ENCODE data around the gene PRPF19.

The PRPF19 gene

DNA sequence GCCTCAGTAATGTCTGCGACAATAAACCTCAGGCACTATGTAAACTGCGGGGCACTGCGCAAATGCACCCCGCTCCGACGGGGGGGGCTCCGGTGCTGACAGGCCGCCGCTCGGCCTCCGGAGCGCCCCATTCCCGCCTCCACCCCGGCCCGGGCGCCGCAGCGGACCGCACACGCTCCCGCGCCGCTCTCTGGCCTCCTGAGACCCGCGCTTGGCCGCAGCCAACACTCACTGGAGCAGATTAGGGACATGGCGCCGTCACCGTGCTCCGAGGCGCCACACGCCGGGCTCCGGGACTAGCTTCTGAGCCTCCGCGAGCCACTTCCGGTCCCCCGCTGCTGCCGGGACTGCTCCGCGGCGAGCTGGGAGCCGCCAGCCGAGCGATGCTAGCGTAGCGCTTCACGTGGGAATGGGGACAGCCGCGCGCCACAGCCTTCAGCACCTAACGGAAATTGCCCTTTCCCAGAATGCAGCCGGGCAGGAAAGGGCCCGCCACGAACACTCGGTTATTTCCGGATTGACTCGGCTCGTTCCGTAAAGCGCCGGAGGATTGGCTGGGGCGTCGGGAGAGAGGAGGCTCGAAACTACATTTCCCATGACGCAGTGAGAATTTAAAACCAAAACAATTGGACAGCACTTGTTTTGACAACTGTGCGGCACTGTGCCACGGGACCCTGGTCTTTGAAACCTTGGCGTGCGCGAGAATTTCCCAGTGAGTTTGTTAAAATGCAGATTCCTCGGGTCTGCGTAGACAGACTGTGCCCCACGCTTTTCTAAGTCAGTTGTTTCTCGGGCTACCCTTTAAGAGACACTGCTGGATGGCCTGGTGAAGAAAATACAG is at the start of gene PRPF19:
Gene PRPF19, minus strand, starts transcription at position 454 of the 841 bp plus-strand sequence. Its CDS starts 203 bp downstream, at position 251.
- H3K4me3 ChIP-seq (ENCODE audit: low read depth, low read length), result peak within 1 kb of the TSS; percentile 74
- peak; percentile 98 for DNase-seq (ENCODE audit: low read depth)
- TF ChIP-seq, protein P1, sequence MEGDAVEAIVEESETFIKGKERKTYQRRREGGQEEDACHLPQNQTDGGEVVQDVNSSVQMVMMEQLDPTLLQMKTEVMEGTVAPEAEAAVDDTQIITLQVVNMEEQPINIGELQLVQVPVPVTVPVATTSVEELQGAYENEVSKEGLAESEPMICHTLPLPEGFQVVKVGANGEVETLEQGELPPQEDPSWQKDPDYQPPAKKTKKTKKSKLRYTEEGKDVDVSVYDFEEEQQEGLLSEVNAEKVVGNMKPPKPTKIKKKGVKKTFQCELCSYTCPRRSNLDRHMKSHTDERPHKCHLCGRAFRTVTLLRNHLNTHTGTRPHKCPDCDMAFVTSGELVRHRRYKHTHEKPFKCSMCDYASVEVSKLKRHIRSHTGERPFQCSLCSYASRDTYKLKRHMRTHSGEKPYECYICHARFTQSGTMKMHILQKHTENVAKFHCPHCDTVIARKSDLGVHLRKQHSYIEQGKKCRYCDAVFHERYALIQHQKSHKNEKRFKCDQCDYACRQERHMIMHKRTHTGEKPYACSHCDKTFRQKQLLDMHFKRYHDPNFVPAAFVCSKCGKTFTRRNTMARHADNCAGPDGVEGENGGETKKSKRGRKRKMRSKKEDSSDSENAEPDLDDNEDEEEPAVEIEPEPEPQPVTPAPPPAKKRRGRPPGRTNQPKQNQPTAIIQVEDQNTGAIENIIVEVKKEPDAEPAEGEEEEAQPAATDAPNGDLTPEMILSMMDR (IDR thresholded peaks at IDR 0.05; ENCODE audit: insufficient read depth, low read depth, low read length, missing control alignments), result no peak

DNA sequence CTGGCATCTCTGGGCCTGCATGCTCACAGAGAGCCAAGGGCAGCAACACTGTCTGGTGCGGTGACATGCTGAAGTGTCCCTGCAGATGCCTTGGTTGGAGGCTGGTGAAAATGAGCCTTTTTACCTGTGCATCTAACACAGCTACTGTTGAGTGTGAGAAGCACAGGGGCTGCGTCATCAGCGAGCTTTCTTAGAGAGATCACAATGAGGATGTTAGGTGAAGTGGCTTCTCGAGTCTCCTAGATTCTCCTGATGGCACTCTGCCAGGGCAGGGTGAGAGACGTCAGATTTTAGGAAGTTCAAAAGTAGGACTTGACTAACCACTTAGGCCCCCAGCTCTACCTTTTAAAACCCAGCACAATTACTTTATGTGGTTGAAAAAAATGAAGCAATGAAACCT is 49.2 kb upstream of the PRPF19 start:
- no peak overlapping the region for H3K4me3 ChIP-seq (ENCODE audit: low read depth, low read length)
- TF ChIP-seq, protein P1 (IDR thresholded peaks at IDR 0.05; ENCODE audit: insufficient read depth, low read depth, low read length, missing control alignments), result no peak
- no peak for DNase-seq (ENCODE audit: low read depth)

DNA sequence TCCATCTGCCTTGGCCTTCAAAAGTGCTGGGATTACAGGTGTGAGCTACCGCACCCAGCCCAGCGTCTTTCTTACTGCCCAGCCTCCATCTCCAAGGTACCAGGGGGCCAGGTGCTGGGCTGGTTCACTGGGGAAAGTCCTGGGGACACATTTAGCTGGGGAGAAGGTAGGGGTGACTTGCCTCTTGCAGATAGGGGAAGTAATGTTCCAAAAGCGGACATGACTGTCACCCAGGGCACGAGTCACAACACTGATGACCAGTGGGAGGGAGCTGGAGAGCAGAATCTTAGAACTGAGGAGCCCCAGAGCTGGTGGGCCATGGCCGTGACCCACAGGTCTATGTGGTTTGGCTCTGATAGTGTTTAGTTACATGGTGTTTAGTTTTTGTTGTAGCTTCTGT is 48.0 kb upstream of the PRPF19 start:
- TF ChIP-seq, protein P1 (IDR thresholded peaks at IDR 0.05; ENCODE audit: insufficient read depth, low read depth, low read length, missing control alignments), result no peak
- H3K4me3 ChIP-seq (ENCODE audit: low read depth, low read length), result no peak overlapping the region
- peak; percentile 41 for DNase-seq (ENCODE audit: low read depth)

DNA sequence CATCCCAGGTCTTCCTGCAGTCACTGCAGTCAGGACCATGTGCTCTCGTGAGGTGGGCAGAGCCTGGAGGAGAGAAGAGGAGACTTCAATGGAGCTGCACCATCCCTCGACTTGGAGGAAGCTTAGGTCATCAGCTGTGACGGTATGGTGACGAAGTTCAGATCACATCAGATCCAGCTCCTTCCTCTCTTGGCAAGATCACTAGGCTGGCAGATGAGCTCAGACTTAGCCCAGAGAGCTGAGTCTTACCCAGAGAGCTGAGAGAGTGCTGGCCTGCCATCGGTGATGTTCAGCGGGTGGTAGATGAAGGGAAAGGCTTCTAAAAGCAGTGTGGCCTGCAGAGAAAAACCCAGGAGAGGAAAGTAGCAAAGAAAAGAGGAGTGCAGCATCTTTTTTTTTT is 47.4 kb upstream of the PRPF19 start:
- TF ChIP-seq, protein P1 (IDR thresholded peaks at IDR 0.05; ENCODE audit: insufficient read depth, low read depth, low read length, missing control alignments), result no peak
- H3K4me3 ChIP-seq (ENCODE audit: low read depth, low read length), result no peak overlapping the region
- no peak for DNase-seq (ENCODE audit: low read depth)

DNA sequence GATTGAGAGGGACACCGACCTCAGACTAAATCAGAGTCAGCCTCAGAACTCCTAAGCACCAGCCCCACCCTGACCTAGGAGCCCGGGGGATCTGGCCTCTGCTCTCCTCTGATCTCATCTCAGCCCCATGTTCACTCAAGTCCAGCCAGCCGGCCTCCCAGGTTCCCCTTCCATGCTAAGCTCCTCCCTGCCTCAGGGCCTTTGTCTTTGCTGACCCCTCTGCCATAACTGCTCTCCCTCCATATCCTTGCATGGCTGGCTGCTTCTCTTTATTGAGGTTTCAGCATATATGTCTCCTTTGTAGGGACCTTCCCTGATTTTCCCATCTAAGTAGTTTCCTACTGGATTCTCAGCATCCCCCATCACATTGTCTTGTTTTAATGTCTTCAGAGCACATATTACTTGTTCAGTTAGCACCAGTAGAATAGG is 46.4 kb upstream of the PRPF19 start:
- TF ChIP-seq, protein P1 (IDR thresholded peaks at IDR 0.05; ENCODE audit: insufficient read depth, low read depth, low read length, missing control alignments), result no peak
- H3K4me3 ChIP-seq (ENCODE audit: low read depth, low read length), result peak overlapping the region; percentile 73
- DNase-seq (ENCODE audit: low read depth), result no peak

DNA sequence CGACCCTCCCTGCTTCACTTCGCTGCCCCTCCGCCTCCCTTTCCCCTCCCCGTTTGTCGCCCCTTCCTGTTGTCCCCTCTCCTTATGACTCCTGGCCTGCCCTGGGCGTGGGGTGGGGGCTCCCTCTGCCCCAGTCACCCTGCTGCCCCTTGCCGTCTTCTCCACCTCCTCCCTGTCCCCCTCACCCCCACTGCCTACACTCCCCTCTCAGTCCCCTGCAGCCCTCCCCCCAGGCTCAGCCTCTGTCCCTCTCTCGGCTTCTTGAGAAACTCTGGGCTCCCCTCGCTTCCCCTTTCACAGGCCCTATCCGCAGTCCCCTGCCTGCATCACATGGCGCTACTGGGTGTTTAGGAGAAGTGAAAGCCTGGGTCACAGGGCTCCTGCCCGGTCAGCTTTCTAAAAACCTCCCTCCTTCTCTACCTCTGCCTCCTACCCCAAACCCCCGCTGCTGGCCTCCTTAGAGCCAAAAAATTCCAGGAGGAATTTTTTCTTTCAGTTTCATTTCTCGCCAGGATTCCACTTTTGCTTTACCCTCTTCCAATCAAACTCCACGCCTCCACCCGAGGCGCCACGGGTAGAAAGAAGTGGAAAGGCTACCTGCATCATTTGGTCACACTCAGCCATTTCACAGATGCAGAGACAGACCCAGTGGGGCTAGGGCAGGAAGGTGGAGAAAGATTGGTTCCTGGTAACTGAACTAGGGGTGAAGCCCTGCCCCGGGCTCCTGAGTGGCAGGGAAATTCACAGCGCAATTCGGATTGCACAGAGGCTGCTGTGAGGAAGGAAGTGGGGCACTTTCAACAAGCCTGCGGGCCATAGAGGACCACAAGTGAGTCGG is 45.7 kb upstream of the PRPF19 start, which contains the start of gene SLC15A3:
Gene SLC15A3, minus strand, starts transcription at position 273 of the 838 bp plus-strand sequence. CDS start 625 bp downstream, outside the sequence.
- TF ChIP-seq, protein P1 (IDR thresholded peaks at IDR 0.05; ENCODE audit: insufficient read depth, low read depth, low read length, missing control alignments), result no peak
- peak within 1 kb of the TSS; percentile 73 for H3K4me3 ChIP-seq (ENCODE audit: low read depth, low read length)
- DNase-seq (ENCODE audit: low read depth), result peak; percentile 93

Measured in GM12865 (cell line).